Peyer's patch (tissue), 4 donors: ENCODE measurements around the gene CASKIN1. TPM values are rescaled to one million over a fixed set of nuclear protein-coding genes. Genes with fewer than 3 reads are reported as not detected.

ENCODE experiments used
- DNase-seq, 3 donors: peaks; one replicate each; pipeline ENCODE4 v3.0.0-alpha.2; 2017 to 2019
- H3K27ac ChIP-seq, 4 donors: fragments of 200-600 bp; sonication (generic); one replicate each; pipeline ENCODE4 v1.5.1; 2016 to 2019
- H3K27me3 ChIP-seq, 2 donors: fragments of 200-600 bp; sonication (generic); one replicate each; pipeline ENCODE4 v1.5.1; 2019
- H3K36me3 ChIP-seq, 3 donors: fragments of 200-600 bp; sonication (generic); one replicate each; pipeline ENCODE4 v1.5.1; 2016 to 2019
- H3K4me1 ChIP-seq, 4 donors: fragments of 200-600 bp; sonication (generic); one replicate each; pipeline ENCODE4 v1.5.1; 2016 to 2019
- H3K4me3 ChIP-seq, 4 donors: fragments of 200-600 bp; sonication (generic); 1 replicate in 3 of 4; 2 replicates in 1 of 4; pipeline ENCODE4 v1.5.1; 2016 to 2019; ENCODE audit warnings: mild to moderate bottlenecking in 1 of 4
- H3K9me3 ChIP-seq, 4 donors: fragments of 200-600 bp; sonication (generic); one replicate each; pipeline ENCODE4 v1.5.1; 2016 to 2019; ENCODE audit warnings: mild to moderate bottlenecking in 1 of 4
- POLR2A ChIP-seq, 2 donors: fragments of 450-650 bp; IDR thresholded peaks; one replicate each; pipeline ENCODE4 v1.5.1; 2017; ENCODE audit warnings: antibody characterized with exemption in 2 of 2, mild to moderate bottlenecking in 2 of 2, moderate library complexity in 2 of 2
- total RNA-seq, 4 donors: library from RNA; depleted of rRNA; stranded (reverse); fragments of >200 nt; gene quantifications; one replicate each; pipeline ENCODE4 v1.1.0, GENCODE V29; 2016
- TF ChIP-seq, protein P1 (sequence below), 6 experiments: fragments of 450-650 bp in 4 of 6; fragments of 200-600 bp in 2 of 6; sonication (generic) in 1 of 6; IDR thresholded peaks; one replicate each; pipeline ENCODE4 v1.5.1; 2017 to 2019; ENCODE audit warnings: antibody characterized with exemption in 6 of 6, mild to moderate bottlenecking in 3 of 6, moderate library complexity in 1 of 6

The CASKIN1 gene
- total RNA-seq, 4 donors from 2014 or later, result not detected

DNA sequence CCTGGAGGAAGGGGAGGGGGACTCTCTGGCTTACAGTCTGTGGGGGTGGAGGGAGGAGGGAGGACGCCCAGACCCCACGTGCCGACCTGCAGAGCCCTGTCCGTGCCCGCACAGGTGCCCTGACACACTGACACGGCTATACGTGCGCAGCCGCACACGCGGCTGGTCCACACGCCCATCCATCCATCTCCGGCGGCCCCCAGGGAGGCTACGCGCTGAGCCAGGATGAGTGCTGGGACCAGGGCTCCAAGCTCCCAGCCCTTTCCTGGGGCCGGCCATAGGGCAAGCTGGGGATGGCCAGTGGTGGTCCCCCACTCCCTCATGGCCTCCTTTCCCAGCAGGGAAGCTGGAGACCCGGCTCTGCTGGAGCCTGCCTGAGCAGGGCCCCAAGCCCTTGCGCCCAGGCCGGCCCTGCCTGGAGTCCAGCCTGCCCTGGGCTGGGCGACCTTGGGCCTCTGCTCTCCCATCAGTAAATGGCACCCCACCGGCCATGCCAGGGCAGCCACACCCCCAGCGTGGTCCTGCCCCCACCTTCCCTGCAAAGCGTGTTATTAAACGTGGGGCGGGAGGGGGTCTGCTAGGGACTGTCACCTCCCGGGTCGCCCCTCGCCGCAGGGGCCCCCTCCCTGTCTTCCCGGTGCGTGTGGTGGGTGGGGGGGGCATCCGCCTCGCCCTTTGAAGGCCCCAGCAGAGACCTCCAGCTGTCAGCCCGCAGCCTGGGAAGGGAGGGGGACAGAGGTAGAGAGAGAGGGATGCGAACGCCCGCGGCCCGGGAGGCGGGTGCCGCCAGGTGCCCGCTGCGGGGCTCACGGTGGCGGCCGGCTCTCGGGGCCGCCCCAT is 863 bp downstream of the CASKIN1 start:
- no peaks in the 10 kb centered on the region for H3K36me3 ChIP-seq
- H3K27ac ChIP-seq, result no peak overlapping the region
- TF ChIP-seq, protein P1, sequence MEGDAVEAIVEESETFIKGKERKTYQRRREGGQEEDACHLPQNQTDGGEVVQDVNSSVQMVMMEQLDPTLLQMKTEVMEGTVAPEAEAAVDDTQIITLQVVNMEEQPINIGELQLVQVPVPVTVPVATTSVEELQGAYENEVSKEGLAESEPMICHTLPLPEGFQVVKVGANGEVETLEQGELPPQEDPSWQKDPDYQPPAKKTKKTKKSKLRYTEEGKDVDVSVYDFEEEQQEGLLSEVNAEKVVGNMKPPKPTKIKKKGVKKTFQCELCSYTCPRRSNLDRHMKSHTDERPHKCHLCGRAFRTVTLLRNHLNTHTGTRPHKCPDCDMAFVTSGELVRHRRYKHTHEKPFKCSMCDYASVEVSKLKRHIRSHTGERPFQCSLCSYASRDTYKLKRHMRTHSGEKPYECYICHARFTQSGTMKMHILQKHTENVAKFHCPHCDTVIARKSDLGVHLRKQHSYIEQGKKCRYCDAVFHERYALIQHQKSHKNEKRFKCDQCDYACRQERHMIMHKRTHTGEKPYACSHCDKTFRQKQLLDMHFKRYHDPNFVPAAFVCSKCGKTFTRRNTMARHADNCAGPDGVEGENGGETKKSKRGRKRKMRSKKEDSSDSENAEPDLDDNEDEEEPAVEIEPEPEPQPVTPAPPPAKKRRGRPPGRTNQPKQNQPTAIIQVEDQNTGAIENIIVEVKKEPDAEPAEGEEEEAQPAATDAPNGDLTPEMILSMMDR (IDR thresholded peaks at IDR 0.05), result no peak
- TF ChIP-seq POLR2A (IDR thresholded peaks at IDR 0.05), result no peak
- peaks cover 0 to 27% of the 10 kb centered on the region in 2 donors for H3K27me3 ChIP-seq
- no peaks in the 10 kb centered on the region for H3K9me3 ChIP-seq
- no peak for DNase-seq
- H3K4me1 ChIP-seq, result peaks cover 0 to 19% (median 13%) of the 10 kb centered on the region in 4 donors
- H3K4me3 ChIP-seq, result peak overlapping the region in 3 of 4 donors; percentile 49 to 64 (median 55)

DNA sequence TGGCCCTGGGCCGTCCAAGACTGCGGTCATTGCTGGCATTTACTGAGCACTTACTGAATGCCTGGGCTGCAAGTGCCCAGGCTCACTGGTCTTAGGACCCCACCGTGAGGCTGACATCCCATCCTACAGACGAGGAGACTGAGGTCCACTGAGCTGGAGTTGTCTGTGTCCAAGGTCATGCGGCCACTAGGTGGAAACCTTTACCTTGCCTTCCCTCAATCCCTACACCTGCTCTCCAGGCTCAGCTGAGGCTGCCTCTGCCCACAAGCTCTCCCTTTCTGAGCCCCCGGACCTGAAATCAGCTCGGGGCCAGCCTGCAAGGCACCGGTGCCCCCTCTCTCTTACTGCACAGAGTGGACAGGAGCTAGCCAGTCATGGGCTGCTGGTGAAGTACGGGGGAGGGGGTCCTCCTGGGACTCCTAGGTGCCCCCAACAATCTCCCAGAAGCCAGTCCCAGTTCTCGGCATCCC is 1.5 kb downstream of the CASKIN1 start:
- H3K27ac ChIP-seq, result no peak overlapping the region
- TF ChIP-seq POLR2A (IDR thresholded peaks at IDR 0.05), result no peak
- TF ChIP-seq, protein P1 (IDR thresholded peaks at IDR 0.05), result peak; percentile 27 to 73 (median 60)
- no peaks in the 10 kb centered on the region for H3K36me3 ChIP-seq
- DNase-seq, result peak in 2 of 3 donors; percentile 68 to 85
- no peak overlapping the region for H3K4me3 ChIP-seq
- H3K27me3 ChIP-seq, result peaks cover 0 to 27% of the 10 kb centered on the region in 2 donors
- H3K4me1 ChIP-seq, result peaks cover 0 to 19% (median 13%) of the 10 kb centered on the region in 4 donors
- H3K9me3 ChIP-seq, result no peaks in the 10 kb centered on the region

DNA sequence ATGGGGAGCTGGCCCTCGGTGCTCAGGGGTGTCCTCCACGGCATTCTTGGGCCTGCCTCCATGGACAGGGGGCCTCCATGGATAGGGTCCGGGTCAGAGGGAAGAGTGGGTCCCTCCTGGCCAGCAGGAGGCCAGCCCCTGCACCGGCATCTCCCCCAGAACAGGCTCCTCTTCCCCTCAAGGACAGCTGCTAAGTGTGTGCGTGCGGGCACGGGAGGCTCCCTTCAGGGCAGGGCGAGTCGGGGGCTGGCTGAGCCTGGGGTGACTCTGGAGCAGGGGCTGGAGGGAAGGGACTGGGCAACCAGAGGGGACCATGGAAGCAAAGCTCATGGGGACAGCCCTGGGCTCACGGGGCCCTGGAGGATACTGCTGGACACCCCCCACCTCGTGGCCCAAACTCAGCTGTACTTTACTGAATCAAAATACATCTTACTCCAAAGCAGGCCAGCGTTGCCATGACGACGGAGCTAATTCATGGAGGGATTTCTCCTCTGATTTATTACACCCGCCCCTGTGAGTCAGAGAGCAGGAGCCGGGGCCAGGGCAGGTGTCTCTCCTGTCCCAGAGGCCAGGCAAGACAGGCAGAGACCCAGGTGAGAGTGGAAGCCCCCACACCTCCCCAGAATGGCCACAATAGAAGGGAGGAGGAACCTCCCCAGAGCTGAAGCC is 2.1 kb downstream of the CASKIN1 start:
- Histone ChIP-seq H3K36me3 (no peaks in the 10 kb centered on the region), H3K27ac (no peak overlapping the region), H3K27me3 (peaks cover 0 to 27% of the 10 kb centered on the region in 2 donors), H3K4me3 (no peak overlapping the region), H3K9me3 (no peaks in the 10 kb centered on the region), H3K4me1 (peaks cover 0 to 19% (median 13%) of the 10 kb centered on the region in 4 donors)
- TF ChIP-seq, protein P1 (IDR thresholded peaks at IDR 0.05), result no peak
- no peak for TF ChIP-seq POLR2A (IDR thresholded peaks at IDR 0.05)
- no peak for DNase-seq

DNA sequence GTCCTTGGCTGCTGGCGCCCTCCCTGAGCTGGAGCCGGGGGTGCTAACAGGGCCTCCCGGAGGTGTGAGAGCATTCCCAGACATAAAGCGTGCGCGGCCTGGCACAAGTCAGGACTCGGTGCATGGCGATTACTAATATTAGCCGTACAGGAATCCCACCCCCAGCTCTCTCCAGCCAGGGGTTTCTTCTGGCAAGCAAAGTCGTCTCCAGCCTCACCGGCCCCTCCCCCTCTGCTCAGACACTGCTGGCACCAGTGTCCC is 5.0 kb downstream of the CASKIN1 start:
- TF ChIP-seq, protein P1 (IDR thresholded peaks at IDR 0.05), result no peak
- TF ChIP-seq POLR2A (IDR thresholded peaks at IDR 0.05), result no peak
- Histone ChIP-seq H3K9me3 (no peaks in the 10 kb centered on the region), H3K4me3 (no peak overlapping the region), H3K27me3 (peaks cover 0 to 16% of the 10 kb centered on the region in 2 donors), H3K27ac (no peak overlapping the region), H3K4me1 (peaks cover 0 to 14% (median 13%) of the 10 kb centered on the region in 4 donors), H3K36me3 (no peaks in the 10 kb centered on the region)
- no peak for DNase-seq

DNA sequence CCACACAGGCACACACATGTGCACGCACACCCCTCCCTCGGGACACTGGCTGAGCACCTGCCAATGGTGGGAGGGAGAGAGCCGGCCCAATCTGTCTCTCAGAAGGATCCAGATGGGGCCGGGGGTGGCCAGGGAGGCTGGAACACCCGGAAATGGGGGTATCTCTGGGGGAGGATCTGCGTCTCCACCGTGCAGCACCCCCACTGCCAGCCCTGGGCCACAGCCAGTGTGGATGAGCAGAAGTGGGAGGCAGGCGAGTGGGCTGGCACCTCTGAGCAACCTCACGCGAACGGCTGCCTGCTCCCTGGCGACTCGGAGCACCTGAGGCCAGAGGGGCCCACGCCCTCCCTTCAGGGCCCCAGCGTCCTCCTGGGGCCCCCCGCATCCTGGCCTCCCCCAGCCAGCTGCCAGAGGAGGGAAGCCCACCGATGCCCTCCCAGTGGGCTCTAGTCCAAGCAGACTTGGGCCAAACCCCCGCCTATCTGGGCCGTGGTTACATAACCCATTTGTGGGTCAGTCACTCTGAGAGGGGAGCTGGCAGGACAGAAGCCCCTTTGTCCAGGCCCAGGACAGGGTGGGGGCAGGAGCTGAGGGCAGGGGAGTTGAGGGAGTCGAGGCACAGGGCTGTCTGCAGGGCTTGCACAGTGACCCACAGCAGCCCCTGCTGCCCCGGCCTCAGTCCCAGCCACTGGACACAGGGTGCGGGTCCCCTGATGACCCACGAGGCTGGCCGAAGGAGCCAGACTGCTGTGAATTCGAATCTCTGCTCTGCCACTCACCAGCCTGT is 5.6 kb downstream of the CASKIN1 start:
- Histone ChIP-seq H3K4me3 (no peak overlapping the region), H3K27ac (no peak overlapping the region), H3K9me3 (no peaks in the 10 kb centered on the region), H3K36me3 (no peaks in the 10 kb centered on the region), H3K27me3 (peaks cover 0 to 12% of the 10 kb centered on the region in 2 donors), H3K4me1 (peaks cover 0 to 11% (median 9%) of the 10 kb centered on the region in 4 donors)
- DNase-seq, result no peak
- TF ChIP-seq, protein P1 (IDR thresholded peaks at IDR 0.05), result no peak
